OCI-M1 (cell line): Measurements from ENCODE around the gene TMEM140.
"Not testable (repeated sequence)": the region's sequence is repeated elsewhere in the genome, so short reads cannot be mapped to it uniquely, and the experiment has no call there.

Source experiments
- DNase-seq: peaks from one replicate; lab custom pipeline; 2025; lab: John Stamatoyannopoulos, UW

Gene TMEM140

GRCh38 chr7:135195156-135195555, 47.3 kb downstream of the TMEM140 start:
- no peak for DNase-seq

DNA sequence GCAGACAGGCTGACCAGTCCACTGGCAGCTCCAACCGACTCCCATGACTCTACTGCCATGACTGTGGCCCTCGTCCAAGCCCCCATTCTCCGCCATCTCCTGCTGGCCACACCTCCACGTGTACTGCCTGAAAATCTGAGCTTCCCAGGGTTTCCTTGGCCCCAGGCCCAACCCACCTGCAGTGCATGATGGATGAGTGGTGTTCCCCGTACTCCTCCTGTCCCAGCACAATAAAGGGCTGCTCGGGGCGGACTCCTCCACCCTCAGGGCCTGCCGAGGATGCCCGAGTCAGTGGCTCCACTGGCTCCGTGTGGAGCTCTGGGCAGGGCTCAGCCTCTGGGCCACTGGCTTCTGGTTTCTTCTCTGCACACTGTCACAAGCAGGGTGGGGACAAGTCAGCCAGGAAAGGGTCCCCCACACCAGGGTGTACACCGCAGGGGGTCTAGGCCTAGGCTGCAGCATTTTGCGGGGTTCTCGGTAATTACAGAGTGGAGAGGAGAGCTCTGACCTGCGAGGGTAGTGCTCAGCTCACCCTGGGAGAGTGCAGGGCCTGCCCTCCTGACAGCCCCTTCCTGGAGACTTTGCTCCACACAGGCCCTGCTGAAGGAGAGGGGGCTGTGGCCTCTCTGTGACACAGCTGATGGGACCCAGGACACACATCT, 48.2 kb downstream of the TMEM140 start:
- DNase-seq: no peak

GRCh38 chr7:135197343-135197742, 49.5 kb downstream of the TMEM140 start:
- DNase-seq: no peak

DNA sequence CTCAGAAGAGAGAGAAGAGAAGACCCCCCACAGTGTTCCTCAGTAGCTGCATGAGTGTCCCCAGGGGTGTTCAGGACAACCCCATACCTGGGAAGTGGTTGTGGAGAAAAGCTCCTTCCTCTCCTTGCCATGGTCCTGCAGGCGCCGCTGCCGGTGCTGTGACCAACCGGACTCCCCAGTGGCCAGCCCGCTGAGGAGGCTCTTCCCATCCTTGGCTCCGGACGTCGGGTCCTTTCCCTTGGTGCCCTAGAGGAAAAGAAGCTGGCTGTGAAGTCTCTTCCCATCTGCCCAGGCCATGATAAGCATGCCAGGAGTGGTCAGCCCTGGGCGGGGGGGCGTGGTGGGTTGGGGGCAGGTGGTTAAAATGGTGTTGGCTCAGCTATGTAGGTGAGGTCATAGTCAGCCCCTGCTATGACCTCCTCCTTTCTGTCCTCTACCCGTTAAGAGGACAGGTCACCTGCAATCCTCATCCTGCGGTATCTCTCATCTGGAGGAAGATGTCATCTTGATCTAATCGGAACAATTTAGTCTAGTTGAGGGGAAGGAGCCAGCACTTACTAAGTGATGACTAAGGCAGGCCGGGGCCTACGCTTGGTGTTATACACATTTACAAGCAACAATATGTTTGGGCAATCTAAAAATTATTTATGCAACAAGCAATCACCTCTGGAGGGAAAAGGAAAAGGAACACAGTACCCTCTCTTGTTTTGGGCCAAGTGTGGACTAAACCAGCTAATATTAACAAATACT, 50.2 kb downstream of the TMEM140 start:
- DNase-seq: no peak

DNA sequence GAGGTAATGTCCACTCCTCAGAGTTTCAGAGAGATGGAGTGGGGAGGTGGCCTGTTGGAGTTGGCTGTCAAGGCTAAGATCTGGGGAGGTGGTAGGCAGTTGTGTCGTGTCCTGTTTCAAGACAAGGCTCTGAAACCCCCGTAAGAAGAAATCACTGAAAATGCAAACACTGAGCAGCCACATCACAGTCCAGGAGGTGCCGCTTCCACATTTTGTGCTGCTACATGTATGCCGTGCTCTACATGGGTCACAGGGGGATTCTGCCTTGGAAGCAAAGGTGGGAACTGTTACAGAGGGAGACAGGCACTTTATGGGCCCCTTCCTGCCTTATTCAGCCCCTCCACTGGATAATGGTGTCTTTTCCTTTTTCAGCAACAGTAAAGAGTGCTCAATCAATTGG, 51.6 kb downstream of the TMEM140 start:
- DNase-seq: no peak

DNA sequence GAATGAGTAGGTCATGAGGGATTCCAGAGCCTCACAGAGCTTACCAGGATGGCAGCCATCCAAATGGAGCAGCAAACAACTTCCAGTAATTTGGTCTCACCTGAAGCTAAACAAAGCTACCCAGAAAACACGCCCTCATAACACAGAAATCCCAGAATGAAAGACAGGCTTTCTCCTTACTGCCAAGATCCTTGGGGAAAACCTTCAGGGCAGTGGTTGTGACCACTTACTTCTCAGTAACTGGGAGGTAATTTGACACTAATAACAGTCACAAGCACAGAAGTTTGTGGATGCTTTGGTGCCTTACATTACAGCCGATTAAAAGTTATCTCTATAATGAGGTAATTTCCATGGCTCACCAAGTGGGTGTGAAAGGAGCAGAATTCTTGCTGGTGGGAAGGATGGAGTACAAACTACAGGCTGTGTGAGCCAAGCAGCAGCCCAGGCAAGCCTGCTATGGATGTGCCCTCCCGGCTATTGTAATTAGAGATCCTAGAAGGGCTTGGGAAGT, 53.0 kb downstream of the TMEM140 start:
- DNase-seq: no peak

GRCh38 chr7:135201350-135201749, 53.5 kb downstream of the TMEM140 start:
- no peak for DNase-seq

- no peak for DNase-seq
These were observed 56.5 kb downstream of the TMEM140 start for GRCh38 chr7:135204341-135204749.

DNA sequence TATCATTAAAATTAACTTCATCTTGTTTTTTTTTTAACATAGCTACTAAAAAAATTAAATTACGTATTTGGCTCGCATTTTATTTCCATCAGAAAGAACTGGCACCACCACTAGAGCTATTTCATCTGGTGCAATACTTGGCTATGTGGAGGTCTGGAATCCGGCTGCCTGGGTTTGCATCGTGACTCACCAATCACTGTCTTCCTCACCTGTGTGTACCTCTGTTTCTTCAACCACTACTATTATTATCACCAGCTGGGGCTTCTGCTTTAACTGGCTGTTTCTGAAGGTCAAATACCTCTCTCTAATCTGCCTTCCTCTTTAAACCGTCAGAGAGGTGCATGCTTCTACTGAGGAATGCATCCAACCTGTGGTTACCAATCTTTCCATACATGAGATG, 57.0 kb downstream of the TMEM140 start:
- no peak for DNase-seq

- no peak for DNase-seq
These were observed 58.0 kb downstream of the TMEM140 start for GRCh38 chr7:135205850-135206249.

DNA sequence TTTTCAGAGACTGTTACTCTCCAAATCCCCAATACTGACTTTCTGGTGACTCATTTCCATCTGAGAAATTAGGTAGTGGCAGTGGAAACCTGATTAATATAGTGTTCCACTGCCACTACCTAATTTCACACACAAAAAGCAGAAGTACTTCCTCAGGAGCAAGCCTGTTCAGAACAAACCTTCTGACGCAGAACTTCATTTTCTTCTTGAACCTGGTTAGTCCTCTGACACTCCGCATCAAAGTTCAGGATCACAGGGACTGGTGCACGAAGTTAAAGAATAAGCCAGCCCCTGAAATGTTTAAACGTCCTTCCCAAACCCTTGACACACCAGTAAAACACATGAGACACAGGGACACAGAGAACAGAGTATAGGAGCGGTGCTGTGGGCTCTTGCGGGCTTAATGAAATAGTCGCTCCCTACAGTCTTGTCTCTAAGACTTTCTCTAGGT, 59.1 kb downstream of the TMEM140 start:
- peak; percentile 1 for DNase-seq

GRCh38 chr7:135207406-135208101, 59.7 kb downstream of the TMEM140 start:
- no peak for DNase-seq

DNA sequence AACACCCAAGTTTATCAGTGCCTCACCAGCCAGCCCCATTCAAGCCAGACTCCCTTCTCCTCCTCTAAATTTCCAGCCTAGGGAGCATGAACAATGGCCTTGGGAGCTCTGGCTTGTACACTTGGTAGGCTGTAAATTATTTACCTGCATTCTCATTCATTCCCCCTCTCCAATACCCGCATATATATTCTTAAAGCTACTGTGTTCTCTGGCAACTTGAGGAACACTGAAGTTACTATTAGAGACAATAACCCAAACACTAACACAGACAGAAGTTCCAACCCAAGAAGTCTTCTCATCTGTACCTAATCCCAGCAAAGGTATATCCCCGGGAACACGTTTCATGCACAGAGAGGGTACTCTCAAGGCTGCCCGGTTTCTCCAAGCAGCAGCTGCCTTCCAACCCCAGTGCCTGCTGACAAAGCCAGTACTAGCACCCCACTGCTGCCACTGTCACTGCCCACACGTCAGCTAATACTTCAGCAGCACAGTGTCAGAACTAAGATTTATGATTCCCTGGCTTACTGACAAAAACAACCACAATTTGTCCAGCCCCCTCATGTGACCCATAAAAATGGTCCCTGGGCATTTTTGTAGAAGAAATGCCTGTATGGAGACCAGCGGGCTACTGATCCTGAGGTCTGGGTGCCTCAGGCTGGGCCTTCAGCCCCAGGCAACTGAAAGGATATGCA, 60.4 kb downstream of the TMEM140 start:
- DNase-seq: peak; percentile 38

DNA sequence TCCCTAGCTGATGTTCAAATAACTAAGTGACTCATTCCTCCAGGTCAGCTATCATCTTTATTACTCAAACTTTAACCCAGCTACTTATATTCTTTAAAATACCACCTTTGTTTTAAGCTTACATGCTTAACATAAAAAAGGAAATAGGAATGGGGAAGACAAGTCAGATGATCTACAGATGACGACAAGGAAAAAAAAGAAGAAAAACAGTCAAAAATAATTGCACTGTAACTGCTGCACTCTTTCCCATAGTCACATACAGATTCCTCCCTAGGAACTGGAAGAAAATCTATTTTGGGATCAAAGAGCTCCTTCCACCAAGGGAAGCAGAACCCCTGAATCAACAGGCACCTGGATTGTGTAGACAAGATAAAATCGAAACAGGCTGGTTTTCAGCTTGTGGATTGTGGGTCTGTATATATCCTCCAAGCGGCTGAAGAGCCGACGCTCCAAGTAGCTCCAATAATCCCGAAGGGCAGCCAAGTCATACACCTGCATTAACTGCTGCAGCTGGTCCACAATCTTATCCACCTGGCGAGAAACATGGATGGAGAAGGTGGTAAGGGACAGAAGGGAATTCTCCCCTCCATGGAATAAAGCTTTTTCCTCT, 61.5 kb downstream of the TMEM140 start:
- no peak for DNase-seq

DNA sequence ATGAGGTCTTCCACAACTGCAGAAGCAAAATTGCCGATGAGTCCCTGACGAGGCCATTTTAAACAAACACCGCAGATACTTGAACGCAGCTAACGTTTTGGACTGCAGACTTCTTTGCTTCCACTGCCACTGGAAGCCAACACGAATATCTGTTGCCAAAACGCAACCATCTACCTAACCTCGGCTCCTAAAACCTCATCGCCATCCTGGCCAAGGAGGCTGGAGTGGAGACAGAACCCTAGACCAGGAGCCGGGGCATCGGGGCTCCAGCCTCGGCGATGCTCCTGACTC, 63.0 kb downstream of the TMEM140 start:
- peak; percentile 33 for DNase-seq

GRCh38 chr7:135211179-135211945, 63.5 kb downstream of the TMEM140 start, which contains the start of gene WDR91:
WDR91 (minus strand) TSS chr7:135211526; CDS start chr7:135211502, 24 bp downstream.
- peak; percentile 92 for DNase-seq

DNA sequence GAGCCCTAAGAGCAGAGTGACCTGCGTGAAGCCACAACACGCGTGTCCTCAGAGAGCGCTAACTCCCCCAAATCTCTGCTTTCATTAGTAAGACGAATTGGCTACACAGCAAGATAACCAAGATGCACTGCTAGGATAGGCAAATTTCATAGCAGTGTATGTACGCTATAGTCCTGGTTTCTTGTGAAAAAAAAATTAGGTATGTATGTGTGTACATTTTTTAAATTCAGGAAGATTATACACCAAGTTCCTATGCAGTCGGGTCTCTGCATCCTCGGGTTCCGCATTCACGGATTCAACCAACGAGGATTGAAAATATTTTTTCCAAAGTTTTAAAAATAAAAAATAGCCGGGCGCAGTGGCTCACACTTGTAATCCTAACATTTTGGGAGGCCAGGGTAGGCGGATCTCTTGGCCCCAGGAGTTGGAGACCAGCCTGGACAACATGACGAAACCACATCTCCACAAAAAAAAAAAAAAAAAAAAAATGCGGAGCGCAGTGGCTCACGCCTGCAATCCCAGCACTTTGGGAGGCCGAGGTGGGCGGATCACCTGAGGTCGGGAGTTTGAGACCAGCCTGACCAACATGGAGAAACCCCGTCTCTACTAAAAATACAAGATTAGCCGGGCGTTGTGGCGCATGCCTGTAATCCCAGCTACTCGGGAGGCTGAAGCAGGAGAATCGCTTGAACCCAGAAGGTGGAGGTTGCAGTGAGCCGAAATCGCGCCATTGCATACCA, 64.2 kb downstream of the TMEM140 start:
- DNase-seq: not testable (repeated sequence)

- no peak for DNase-seq
These were observed 66.0 kb downstream of the TMEM140 start for GRCh38 chr7:135213831-135214230.

DNA sequence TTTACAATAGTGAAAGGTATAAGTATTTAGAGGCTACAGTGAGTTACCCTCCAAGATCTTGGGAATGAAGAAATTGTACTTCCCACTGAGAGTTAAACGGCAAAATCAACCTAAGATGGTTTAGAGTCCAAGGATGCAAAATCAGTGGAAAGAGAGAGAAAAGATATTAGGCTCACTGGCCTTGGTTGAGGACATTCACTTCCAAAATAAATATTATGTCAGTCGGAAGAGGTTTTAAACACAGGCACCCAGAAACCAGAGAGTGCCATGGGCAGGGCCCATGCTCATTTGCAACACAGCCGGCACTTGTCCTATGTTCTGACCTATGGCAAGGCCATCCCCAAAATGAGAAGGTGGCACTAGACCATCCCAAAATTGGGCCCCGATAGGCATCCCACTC, 67.3 kb downstream of the TMEM140 start:
- DNase-seq: no peak

DNA sequence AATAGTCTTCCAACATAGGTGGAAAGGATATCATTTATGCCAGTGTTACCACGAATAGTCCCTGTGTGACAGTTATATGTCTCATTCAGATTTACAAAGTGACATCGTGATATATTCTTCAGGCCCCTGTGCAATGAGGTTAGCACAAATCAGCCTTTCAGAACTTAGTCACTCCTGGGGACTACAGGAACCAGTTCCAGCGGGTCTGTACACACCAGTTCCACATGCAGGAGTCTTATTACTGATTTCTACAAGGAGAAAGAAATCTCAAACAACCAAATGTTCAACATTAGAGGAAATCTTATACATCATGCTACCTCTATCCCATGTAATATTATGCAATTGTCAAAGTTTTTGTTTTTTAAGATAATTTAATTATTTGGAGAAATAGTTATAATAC, 67.8 kb downstream of the TMEM140 start:
- DNase-seq: no peak
